GM19023 (cell line): ENCODE measurements around the gene BTNL8.
A peak's percentile ranks its signal among the peaks of the same experiment; 100 is the strongest.

ENCODE experiments used
- ATAC-seq: cut with Tn5 transposase; IDR thresholded peaks from one replicate; pipeline ENCODE4 v1.9.1; 2021; ENCODE audit warnings: mild to moderate bottlenecking, moderate library complexity; ENCODE audit not compliant: unreplicated experiment

BTNL8 gene

DNA sequence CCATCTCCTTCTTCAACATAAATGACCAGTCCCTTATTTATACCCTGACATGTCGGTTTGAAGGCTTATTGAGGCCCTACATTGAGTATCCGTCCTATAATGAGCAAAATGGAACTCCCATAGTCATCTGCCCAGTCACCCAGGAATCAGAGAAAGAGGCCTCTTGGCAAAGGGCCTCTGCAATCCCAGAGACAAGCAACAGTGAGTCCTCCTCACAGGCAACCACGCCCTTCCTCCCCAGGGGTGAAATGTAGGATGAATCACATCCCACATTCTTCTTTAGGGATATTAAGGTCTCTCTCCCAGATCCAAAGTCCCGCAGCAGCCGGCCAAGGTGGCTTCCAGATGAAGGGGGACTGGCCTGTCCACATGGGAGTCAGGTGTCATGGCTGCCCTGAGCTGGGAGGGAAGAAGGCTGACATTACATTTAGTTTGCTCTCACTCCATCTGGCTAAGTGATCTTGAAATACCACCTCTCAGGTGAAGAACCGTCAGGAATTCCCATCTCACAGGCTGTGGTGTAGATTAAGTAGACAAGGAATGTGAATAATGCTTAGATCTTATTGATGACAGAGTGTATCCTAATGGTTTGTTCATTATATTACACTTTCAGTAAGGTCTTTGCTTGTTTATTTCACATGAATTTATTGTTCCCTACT is 51.5 kb downstream of the BTNL8 start:
- ATAC-seq = no peak

DNA sequence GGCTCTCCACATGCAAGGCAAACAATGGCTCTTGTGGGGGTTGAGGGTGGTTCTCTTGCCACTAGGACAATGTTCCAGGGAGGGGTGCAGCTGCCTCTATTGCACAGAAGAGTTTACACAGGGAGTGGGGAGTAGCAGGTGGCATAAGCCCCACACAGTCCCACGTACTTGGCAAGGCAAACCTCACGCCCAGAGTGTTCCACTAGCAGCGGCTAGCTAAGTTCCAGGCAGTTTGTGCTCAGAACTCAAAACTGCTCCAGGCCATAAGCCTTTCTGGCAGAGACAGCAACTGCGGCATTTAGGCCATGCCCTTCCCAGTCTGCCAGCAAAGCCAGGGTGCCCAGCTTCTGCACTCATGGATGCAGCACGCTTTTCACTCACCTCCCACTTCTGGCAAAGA is 60.7 kb downstream of the BTNL8 start:
- no peak for ATAC-seq

DNA sequence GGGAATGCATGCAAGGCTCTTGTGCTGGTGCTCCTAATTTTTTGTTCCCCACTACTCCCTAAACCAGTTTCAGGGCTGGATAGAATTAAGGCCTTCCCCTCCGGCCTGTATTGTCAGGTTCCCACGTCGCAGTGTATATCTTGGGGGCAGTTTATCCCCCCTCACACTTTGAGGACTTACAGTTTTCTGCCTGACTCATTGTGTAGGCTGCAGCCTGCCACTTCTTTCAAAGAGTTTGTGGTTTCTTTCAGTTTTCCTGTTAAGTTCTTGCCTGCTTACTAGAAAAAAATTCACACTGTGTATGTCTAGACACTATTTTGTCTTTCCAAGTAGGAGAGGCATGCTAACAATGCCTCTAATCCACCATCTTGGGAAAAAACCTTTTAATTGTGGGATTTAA is 61.2 kb downstream of the BTNL8 start:
- no peak for ATAC-seq

DNA sequence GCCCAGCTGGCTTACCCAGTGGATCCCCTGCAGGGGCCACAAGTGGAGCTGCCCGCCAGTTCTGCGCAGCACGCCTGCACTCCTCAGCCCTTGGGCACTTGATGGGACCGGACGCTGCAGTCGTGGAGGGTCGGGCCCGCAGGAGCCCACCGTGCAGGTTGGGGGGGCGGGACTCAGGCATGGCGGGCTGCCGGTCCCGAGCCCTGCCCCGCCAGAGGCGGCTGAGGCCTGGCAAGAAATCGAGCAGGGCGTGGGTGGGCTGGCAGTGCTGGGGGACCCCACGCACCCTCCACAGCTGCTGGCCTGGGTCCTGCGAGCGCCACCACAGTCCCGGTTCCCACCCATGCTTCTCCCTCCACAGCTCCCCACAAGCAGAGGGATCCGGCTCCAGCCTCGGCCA is 70.4 kb downstream of the BTNL8 start:
- ATAC-seq = no peak

DNA sequence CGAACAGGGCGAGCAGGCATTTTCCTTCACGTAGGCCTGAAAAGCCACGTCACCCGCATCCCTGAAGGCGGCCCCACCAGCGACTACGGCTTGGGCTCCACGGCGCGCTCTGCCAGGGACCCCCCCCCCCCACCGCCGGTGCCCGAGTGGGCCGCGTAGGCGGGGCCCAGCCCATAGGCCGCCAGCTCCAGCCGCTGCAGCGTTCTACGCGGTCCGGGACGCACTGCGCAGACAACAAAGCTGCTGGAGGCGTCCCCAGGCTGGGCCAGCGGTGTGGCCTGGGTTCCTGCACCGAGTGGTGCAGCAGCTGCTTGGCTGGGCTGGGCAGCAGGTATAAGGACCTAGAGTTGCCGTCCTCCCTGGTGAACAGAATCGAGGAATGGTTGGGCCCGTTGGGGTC is 71.4 kb downstream of the BTNL8 start:
- no peak for ATAC-seq

DNA sequence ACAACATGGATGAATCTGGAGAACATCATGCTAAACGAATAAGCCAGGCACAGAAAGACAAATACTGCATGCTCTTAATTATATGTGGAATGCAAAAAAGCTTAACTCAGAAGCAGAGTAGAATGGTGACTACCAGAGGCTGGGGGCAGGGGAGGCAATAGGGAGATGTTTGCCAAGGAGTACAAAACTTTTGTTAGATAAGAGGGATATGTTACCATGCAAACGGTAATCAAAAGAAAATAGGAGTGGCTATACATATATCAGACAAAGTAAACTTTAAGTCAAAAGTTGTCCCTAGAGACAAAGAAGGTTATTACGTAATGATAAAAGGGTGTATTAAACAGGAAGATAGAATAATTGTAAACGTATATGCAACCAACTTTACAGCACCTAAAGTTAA is 71.9 kb downstream of the BTNL8 start:
- ATAC-seq = no peak

DNA sequence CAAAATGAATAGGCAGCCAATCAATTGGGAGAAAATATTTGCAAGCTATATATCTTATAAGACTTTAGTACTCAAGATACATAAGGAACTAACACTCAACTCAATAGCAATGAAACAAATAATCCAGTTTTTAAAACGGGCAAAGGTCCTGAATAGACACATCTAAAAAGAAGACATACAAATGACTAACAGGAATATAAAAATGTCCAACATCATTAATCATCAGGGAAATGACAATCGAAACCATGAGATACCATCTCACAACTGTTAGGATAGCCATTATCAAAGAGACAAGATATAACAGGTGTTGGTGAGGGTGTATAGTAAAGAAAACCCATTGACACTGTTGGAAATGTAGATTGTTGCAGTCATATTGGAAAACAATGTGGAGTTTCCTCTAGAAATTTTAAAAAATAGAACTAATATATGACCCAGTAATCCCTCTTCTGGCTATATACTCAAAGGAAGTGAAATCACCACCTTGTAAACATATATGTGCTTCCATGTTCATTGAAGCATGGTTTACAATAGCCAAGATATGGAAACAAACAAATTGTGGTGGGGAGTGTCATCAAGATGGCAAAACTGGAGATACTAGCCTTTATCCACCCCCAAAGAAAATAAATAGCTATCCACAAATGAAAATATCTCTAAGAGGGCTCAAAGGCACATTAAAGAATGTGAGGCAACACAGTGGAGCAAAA is 75.8 kb downstream of the BTNL8 start:
- no peak for ATAC-seq

DNA sequence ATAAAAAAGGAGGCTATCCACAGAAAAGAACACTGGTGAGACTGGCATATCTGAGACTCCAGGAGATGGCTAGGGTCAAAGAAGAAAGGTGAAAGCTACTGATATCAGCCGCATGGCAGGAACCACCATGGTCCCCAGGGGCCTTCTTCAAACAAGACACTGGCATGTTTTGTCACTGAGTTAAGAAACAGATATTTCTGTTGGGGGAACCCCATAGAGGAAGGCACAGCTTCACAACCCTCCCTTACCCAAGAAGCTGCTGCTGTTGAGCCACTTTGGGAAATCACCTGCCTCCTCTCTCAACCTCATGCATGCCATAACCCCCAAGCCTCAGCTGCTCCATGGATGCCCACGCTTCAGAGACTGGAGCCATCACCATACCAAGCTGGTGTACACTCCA is 76.4 kb downstream of the BTNL8 start:
- ATAC-seq = peak; percentile 92

DNA sequence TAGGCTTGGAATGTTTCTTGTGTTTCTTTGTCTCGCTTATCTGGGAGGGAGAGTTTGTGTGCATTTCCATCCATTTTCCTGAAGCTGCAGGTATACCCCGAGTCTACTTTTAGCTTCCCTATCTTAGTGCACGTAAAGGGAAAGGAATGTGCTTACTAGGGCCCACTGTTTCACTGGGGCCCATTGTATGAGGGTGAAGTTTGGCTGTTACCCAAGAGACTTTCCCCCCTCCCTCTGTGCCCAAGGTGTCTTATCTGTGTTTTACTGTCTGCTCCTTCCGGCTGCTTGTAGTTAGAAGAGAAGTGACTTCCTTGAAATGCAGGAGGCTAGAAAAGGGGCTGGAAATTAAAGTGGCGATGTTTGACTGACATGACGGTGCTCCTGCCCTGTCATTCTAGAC is 77.6 kb downstream of the BTNL8 start:
- ATAC-seq = no peak

DNA sequence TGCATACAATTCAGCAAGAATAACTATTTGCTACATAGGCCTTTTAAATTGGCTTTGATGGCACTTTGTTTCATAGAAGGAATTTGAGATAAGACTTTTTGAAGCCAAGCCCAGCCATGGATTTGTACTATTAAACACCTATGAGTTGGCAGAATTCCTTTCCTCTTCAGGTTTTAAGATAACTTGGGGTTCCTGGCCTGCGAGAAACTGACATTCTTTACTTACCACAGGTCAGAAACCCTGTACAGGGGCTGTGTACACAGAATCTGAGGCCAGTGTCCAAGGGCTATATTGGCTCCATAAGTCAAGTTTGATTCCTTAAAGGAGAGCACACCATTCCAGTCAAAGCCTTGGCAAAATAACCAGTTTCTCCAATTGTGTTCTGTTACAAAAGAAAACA is 78.9 kb downstream of the BTNL8 start:
- ATAC-seq = no peak

DNA sequence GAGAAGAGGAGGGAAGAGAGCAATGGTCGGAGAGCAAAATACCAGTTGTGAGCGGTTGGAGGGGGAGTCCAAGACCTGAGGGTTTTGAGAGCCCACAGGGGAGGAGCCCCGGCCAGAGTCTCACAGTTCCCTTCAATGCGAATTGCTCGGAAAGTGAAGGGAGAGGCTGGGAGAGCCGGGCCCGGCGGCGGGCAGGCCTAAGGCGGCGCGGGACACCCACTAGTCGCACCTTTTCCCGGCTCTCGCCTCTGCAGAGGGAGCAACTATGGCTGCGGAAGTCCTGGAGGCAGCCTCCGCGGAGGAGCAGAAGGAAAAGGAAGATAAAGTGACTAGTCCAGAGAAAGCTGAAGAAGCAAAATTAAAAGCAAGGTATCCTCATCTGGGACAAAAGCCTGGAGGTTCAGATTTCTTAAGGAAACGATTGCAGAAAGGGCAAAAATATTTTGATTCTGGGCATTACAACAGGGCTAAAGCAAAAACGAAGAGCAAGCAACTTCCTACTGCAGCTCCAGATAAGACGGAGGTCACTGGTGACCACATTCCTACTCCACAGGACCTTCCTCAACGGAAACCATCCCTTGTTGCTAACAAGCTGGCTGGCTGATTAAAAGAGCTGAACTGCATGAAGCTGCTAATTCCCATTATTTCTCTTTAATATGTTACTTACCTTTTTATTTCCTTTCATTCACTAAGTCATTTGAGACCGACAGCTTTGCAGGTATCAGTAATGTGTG is 83.2 kb downstream of the BTNL8 start:
- ATAC-seq = no peak

DNA sequence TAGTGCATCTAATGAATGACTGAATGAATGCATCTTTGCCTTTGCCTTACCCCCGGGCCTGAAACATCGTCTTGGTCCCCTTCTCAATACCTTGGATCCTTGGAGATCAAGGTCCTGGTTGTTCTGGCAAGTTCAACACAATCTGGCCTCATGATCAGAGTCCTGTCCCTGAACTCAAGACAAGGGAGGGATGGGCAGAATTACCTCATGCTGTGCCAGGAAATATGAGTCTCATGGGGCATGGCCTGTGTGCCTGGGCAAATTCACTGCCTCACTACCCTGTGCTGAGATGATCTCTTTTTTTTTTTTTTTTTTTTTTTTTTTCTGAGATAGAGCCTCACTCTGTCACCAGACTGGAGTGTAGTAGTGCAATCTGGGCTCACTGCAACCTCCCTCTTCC is 89.1 kb downstream of the BTNL8 start:
- no peak for ATAC-seq

DNA sequence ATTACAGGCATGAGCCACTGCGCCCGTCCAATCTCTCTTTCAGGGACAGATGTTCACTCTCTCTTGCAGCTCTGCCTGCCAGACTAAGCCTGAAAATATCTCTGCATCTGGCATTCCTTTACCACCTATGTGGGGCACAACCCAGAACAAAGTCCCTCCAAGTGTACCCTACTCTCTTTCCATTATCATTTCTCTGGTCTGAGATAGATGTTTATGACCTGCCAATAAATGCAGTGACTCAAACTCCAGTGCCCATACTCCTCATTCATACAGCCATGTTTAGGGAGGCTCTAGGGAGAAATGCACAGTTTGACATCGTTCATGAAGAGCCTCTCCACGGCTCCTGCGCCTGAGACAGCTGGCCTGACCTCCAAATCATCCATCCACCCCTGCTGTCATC is 89.6 kb downstream of the BTNL8 start, which contains the start of gene BTNL3:
Gene BTNL3, plus strand, starts transcription at position 255 of the 400 bp plus-strand sequence. CDS start 183 bp downstream, outside the sequence.
- no peak for ATAC-seq

DNA sequence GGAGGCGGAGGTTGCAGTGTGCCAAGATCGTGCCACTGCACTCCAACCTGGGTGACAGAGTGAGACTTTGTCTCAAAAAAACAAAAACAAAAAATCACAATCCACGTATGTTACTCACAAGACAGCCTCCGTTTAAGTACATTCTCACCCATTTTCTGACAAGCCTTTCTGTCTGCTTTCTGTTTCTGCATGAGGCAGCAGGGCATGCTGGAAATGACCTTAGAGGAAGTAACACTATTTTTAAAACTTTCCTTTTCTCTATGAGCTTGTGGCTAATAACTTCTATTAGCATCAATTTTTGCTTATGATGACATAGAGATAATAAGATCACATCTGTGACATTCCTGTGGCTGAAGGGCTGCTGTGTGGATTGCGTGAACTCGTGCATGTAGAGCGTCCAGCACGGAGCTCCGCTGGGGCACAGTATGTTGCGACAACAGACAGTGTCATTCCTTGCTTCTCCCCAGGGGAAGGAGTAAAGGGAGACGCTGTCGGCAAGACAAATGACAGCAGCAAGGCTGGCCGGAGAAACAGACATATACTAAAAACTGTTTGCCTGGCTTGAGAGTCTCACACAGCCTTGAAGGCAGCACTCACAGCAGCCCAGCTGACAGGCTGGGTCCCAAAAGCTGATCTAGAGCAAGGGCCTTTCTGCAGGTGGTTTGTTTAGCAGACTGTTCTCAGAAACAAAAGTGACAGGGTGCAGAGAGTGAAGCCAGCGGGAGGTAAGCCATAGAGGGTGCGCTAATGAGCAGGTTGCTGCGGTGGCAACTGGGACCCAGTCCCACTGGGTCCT is 91.3 kb downstream of the BTNL8 start:
- no peak for ATAC-seq

DNA sequence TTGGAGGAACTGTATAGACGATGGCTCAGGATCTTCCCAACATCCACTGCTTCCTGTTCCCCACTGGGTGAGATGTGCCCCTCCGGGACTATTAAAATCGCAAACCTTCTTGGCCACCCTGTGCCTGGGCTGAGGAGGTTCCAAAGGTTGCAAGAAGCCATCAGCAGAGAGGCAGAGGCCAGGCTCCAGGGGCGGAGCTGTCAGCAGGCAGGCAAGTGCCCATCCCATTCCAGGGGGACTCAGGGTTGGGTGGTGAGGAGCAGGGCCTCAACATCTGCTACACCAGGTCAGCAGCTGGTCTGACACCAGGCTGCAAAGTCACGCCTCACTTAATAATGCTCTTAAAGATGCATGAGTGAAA is 91.9 kb downstream of the BTNL8 start:
- no peak for ATAC-seq
